Activated naive CD4-positive, alpha-beta T cell (primary cell): ENCODE data around the gene KLHDC9.
"Not testable (repeated sequence)": the region's sequence is repeated elsewhere in the genome, so short reads cannot be mapped to it uniquely, and the experiment has no call there.

Experiments used
- DNase-seq, 4 experiments: peaks; one replicate each; lab custom pipeline; 2025; lab: John Stamatoyannopoulos, UW

KLHDC9 gene

GRCh38 chr1:161098210-161099068 is at the start of gene KLHDC9:
Gene KLHDC9, plus strand, starts transcription at chr1:161098361. Its CDS starts 175 bp downstream, at chr1:161098536.
- DNase-seq = peak; percentile 15 to 39 (median 20)

GRCh38 chr1:161048949-161049722 is 49.0 kb upstream of the KLHDC9 start:
- no peak for DNase-seq

- DNase-seq = no peak
Observed at GRCh38 chr1:161051219-161051618, 46.9 kb upstream of the KLHDC9 start.

GRCh38 chr1:161052899-161053298 is 45.3 kb upstream of the KLHDC9 start:
- DNase-seq = no peak

- DNase-seq = no peak
Observed at GRCh38 chr1:161054232-161054631, 43.9 kb upstream of the KLHDC9 start.

GRCh38 chr1:161054805-161055204 is 43.4 kb upstream of the KLHDC9 start:
- DNase-seq = no peak

- no peak for DNase-seq
Observed at GRCh38 chr1:161059293-161059692, 38.9 kb upstream of the KLHDC9 start.

- no peak for DNase-seq
Observed at GRCh38 chr1:161061419-161061818, 36.7 kb upstream of the KLHDC9 start.

GRCh38 chr1:161063936-161064335 is 34.2 kb upstream of the KLHDC9 start:
- not testable (repeated sequence) for DNase-seq

GRCh38 chr1:161065681-161066080 is 32.5 kb upstream of the KLHDC9 start:
- not testable (repeated sequence) for DNase-seq

GRCh38 chr1:161066694-161067093 is 31.5 kb upstream of the KLHDC9 start:
- DNase-seq = no peak

- DNase-seq = peak in 3 of 4 experiments; percentile 17 to 58 (median 47)
Observed at GRCh38 chr1:161068306-161069234, 29.6 kb upstream of the KLHDC9 start.

GRCh38 chr1:161069241-161069640 is 28.9 kb upstream of the KLHDC9 start:
- no peak for DNase-seq

GRCh38 chr1:161069731-161070270 is 28.4 kb upstream of the KLHDC9 start, which contains the start of gene ARHGAP30:
Gene ARHGAP30, minus strand, starts transcription at chr1:161069891. Its CDS starts 267 bp downstream, at chr1:161069624.
- peak; percentile 31 to 73 (median 58) for DNase-seq

- DNase-seq = no peak
Observed at GRCh38 chr1:161070761-161071160, 27.4 kb upstream of the KLHDC9 start.

GRCh38 chr1:161071886-161072371 is 26.2 kb upstream of the KLHDC9 start:
- peak in 3 of 4 experiments; percentile 14 to 39 (median 14) for DNase-seq

GRCh38 chr1:161072751-161073449 is 25.3 kb upstream of the KLHDC9 start:
- no peak for DNase-seq

- DNase-seq = no peak
Observed at GRCh38 chr1:161073474-161074121, 24.6 kb upstream of the KLHDC9 start.

- no peak for DNase-seq
Observed at GRCh38 chr1:161074676-161075368, 23.3 kb upstream of the KLHDC9 start.
